ENCODE results near the gene IMPA2.

IMPA2 gene

GRCh38 chr18:12046046-12046750, 64.9 kb downstream of the IMPA2 start:
- Mint-ChIP-seq H3K36me3 (ENCODE audit: low read depth) (no peaks in the 10 kb centered on the region), H3K4me3 (no peak overlapping the region), H3K9me3 (no peaks in the 10 kb centered on the region), H3K27me3 (peaks cover 15% of the 10 kb centered on the region), H3K27ac (no peak overlapping the region), H3K4me1 (ENCODE audit: low read depth) (peaks cover 15% of the 10 kb centered on the region)
- DNase-seq = no peak

DNA sequence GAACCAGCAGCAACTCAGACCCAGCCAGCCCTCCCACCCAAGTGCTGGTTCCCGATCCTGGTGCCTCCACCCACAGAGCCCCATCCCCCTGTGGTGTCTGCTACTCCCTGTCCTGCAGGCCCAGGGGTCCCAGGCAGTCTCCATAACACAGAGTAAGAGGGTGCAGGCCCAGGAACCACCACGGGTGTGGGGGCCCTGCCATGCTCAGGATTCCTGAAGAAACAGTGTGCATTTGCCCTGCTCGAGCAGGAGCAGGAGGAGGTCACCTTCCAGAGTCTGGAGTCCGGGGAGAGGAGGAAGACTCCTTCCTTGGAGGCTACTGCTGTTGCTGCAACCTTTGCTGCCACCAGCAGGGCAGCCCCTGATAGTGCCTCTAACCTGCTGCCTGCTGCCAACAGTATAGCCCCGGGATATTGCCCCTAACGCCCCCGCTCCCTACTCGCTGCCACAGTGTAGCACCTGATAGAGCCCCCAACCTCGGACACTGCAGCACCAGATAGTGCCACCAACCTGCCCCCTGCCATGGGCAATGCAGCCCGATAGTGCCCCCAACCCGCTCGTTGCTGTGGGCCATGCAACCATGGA, 65.5 kb downstream of the IMPA2 start:
- Mint-ChIP-seq H3K4me3 (no peak overlapping the region), H3K4me1 (ENCODE audit: low read depth) (peaks cover 9% of the 10 kb centered on the region), H3K9me3 (no peaks in the 10 kb centered on the region), H3K36me3 (ENCODE audit: low read depth) (no peaks in the 10 kb centered on the region), H3K27me3 (peaks cover 15% of the 10 kb centered on the region), H3K27ac (no peak overlapping the region)
- DNase-seq = no peak

DNA sequence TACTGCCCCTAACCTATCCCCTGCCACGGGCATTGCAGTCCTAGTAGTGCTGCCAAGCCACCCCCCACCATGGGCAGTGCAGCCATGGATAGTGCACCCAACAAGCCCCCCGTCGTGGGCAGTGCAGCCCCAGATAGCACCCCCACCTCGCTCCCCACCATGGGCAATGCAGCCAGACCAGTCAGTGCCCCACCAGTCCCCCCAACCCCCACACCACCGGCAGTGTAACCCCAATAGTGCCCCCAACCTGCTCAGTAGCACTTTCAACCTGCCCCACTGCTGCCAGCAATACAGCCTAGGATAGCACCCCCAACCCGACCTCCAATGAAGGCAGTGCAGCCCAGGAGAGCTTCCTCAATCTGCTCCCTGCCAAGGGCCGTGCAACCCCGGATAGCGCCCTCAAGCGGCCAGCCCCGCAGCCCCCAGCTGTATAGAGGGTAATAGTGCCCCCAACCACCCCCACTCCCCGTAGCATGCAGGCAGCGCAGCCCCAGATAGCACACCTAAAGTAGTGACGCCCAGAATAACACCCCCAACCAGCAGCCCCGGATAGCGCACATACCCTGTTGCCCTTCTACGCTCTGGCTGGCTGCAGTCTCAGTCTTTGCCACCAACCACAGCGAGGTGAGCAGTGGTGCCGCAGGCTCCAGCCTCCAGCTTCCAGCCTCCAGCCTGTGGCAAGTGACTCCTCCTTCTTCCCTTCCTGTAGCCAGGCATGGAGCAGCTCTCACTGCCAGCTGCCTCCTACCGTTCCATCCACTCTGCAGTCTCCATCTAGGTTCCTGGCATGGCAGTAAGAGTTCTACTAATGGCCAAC, 66.9 kb downstream of the IMPA2 start:
- H3K36me3 Mint-ChIP-seq (ENCODE audit: low read depth) = no peaks in the 10 kb centered on the region
- DNase-seq = no peak
- no peaks in the 10 kb centered on the region for H3K9me3 Mint-ChIP-seq
- H3K27ac Mint-ChIP-seq = no peak overlapping the region
- H3K4me3 Mint-ChIP-seq = no peak overlapping the region
- H3K4me1 Mint-ChIP-seq (ENCODE audit: low read depth) = peaks cover 7% of the 10 kb centered on the region
- peaks cover 17% of the 10 kb centered on the region for H3K27me3 Mint-ChIP-seq

GRCh38 chr18:12048827-12049175, 67.5 kb downstream of the IMPA2 start:
- DNase-seq = no peak
- peaks cover 13% of the 10 kb centered on the region for H3K27me3 Mint-ChIP-seq
- H3K9me3 Mint-ChIP-seq = no peaks in the 10 kb centered on the region
- no peaks in the 10 kb centered on the region for H3K36me3 Mint-ChIP-seq (ENCODE audit: low read depth)
- H3K4me1 Mint-ChIP-seq (ENCODE audit: low read depth) = peaks cover 7% of the 10 kb centered on the region
- H3K27ac Mint-ChIP-seq = no peak overlapping the region
- H3K4me3 Mint-ChIP-seq = no peak overlapping the region

- DNase-seq = no peak
- no peak overlapping the region for H3K4me3 Mint-ChIP-seq
- H3K4me1 Mint-ChIP-seq (ENCODE audit: low read depth) = peaks cover 7% of the 10 kb centered on the region
- H3K36me3 Mint-ChIP-seq (ENCODE audit: low read depth) = no peaks in the 10 kb centered on the region
- no peak overlapping the region for H3K27ac Mint-ChIP-seq
- H3K9me3 Mint-ChIP-seq = no peaks in the 10 kb centered on the region
- peaks cover 9% of the 10 kb centered on the region for H3K27me3 Mint-ChIP-seq
Measured at GRCh38 chr18:12049978-12050811, 68.9 kb downstream of the IMPA2 start.

GRCh38 chr18:12052866-12053265, 71.6 kb downstream of the IMPA2 start:
- H3K4me3 Mint-ChIP-seq = no peak overlapping the region
- H3K4me1 Mint-ChIP-seq (ENCODE audit: low read depth) = peaks cover 7% of the 10 kb centered on the region
- no peak overlapping the region for H3K27ac Mint-ChIP-seq

GRCh38 chr18:12053289-12053688, 72.0 kb downstream of the IMPA2 start:
- peaks cover 7% of the 10 kb centered on the region for H3K4me1 Mint-ChIP-seq (ENCODE audit: low read depth)
- peaks cover 2% of the 10 kb centered on the region for H3K27me3 Mint-ChIP-seq
- H3K4me3 Mint-ChIP-seq = no peak overlapping the region
- no peak for DNase-seq
- H3K9me3 Mint-ChIP-seq = no peaks in the 10 kb centered on the region
- H3K36me3 Mint-ChIP-seq (ENCODE audit: low read depth) = no peaks in the 10 kb centered on the region
- H3K27ac Mint-ChIP-seq = no peak overlapping the region

More at GRCh38 chr18:12052866-12053265, 71.6 kb downstream of the IMPA2 start:
- no peak for DNase-seq
- Mint-ChIP-seq H3K9me3 (no peaks in the 10 kb centered on the region), H3K36me3 (ENCODE audit: low read depth) (no peaks in the 10 kb centered on the region), H3K27me3 (peaks cover 2% of the 10 kb centered on the region)

GRCh38 chr18:12056034-12056883, 75.0 kb downstream of the IMPA2 start:
- Mint-ChIP-seq H3K27ac (no peak overlapping the region), H3K9me3 (no peaks in the 10 kb centered on the region), H3K36me3 (ENCODE audit: low read depth) (no peaks in the 10 kb centered on the region), H3K4me1 (ENCODE audit: low read depth) (no peaks in the 10 kb centered on the region), H3K27me3 (peaks cover 2% of the 10 kb centered on the region), H3K4me3 (no peak overlapping the region)
- no peak for DNase-seq

- H3K36me3 Mint-ChIP-seq (ENCODE audit: low read depth) = no peaks in the 10 kb centered on the region
- no peak for DNase-seq
- no peaks in the 10 kb centered on the region for H3K9me3 Mint-ChIP-seq
- peaks cover 2% of the 10 kb centered on the region for H3K27me3 Mint-ChIP-seq
- no peaks in the 10 kb centered on the region for H3K4me1 Mint-ChIP-seq (ENCODE audit: low read depth)
- no peak overlapping the region for H3K27ac Mint-ChIP-seq
- no peak overlapping the region for H3K4me3 Mint-ChIP-seq
Measured at GRCh38 chr18:12056884-12057402, 75.6 kb downstream of the IMPA2 start.

DNA sequence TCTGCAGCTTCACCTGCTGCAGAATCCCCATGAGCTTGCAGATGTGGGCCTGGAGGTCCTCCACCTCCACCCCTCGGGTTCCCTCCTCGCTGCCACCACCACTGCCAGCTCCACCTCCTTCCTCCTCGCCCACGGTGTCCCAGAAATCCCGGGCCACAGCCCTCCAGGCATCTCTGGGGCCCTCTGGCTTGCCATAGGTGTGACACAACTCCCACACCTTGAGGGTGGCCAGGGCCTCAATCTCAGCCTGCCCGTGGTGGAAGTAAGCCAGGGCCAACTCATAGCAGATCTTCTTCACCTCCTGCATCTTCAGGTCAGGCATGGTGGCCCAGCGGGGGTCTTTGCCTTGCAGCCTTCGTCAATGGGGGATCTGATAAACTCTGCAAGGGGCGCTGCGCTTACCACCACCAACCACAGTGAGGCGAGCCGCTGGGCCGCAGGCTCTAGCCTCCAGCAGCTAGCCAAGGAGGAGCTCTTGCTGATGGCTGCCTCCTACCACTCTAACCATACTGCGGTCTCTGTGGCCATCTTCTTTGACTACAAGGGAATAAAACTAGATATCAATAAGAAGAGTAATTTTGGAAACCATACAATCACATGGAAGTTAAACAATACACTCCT, 76.2 kb downstream of the IMPA2 start:
- Mint-ChIP-seq H3K4me3 (no peak overlapping the region), H3K27me3 (peaks cover 2% of the 10 kb centered on the region), H3K4me1 (ENCODE audit: low read depth) (no peaks in the 10 kb centered on the region), H3K36me3 (ENCODE audit: low read depth) (no peaks in the 10 kb centered on the region), H3K27ac (no peak overlapping the region), H3K9me3 (no peaks in the 10 kb centered on the region)
- no peak for DNase-seq

DNA sequence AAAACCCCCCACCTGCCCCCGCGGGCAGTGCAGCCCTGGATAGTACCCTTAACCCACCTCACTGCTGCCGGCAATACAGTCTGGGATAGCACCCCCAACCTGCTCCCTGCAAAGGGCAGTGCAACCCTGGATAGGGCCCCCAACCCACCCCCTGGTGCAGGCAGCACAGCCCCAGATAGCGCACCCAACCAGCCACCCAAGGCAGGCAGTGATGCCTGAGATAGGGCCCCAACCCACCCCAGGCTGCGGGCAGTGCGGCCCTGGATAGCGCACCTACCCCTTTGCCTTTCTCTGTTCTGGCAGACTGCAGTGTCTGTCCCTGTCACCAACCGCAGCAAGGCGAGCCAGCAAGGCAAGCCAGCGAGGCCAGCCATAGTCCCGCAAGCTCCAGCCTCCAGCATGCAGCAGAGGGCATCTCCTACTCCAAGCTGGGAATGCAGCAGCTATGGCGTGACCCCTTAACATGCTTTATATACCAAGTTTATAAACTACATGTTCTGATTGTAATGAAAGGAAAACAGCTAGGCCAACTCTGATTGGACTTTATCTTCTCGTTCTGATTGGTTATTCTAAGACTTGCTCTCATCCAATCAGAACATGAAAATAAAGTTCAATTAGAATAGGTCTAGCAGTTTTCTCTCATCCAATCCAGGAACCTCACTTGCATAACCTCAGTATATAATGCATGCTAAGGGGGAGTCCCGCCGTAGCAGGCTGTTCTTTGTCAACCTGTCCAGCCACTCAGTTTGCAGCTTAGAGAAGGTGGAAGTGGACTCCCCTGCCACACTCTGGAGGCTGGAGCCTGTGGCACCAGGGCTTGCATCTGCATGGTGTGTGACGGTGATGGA, 78.3 kb downstream of the IMPA2 start:
- no peaks in the 10 kb centered on the region for H3K36me3 Mint-ChIP-seq (ENCODE audit: low read depth)
- no peaks in the 10 kb centered on the region for H3K4me1 Mint-ChIP-seq (ENCODE audit: low read depth)
- H3K27ac Mint-ChIP-seq = no peak overlapping the region
- DNase-seq = no peak
- no peaks in the 10 kb centered on the region for H3K9me3 Mint-ChIP-seq
- no peaks in the 10 kb centered on the region for H3K27me3 Mint-ChIP-seq
- no peak overlapping the region for H3K4me3 Mint-ChIP-seq

DNA sequence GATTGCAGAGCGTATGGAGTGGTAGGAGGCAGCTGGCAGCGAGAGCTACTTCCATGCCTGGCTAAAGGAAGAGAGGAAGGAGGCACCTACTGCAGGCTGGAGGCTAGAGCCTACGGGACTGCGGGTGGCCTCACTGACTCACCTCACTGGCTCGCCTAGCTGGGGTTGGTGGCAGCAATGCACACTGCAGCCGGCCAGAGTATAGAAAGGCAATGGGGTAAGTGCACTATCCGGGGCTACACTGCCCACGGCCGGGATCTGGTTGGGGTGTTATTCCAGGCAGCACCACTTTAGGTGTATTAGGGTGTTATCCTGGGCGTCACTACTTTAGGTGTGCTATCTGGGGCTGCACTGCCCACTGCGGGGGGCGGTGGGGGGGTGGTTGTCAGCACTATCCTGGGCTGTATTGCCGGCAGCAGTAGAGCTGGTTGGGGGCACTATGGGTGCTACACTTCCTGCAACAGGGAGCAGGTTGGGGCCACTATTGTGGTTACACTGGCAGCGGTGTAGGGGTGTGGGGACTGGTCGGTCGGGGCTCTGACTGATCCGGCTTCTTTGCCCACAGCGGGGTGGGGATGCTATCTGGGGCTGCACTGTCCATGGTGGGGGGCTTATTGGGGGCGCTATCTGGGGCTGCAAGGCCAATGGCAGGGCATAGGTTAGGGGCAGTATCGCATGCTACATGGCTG, 79.0 kb downstream of the IMPA2 start:
- DNase-seq = no peak
- Mint-ChIP-seq H3K27ac (no peak overlapping the region), H3K4me3 (no peak overlapping the region), H3K27me3 (no peaks in the 10 kb centered on the region), H3K4me1 (ENCODE audit: low read depth) (no peaks in the 10 kb centered on the region), H3K36me3 (ENCODE audit: low read depth) (no peaks in the 10 kb centered on the region), H3K9me3 (no peaks in the 10 kb centered on the region)
